Lung (tissue), 12 donors: ENCODE measurements around the gene FOXP4. TPM values are rescaled to one million over a fixed set of nuclear protein-coding genes. Genes with fewer than 3 reads are reported as not detected.

Experiments used
- ATAC-seq: fragments of 200-7000 bp; cut with Tn5 transposase; one replicate; pipeline ENCODE4 v1.9.1; 2020; ENCODE audit warnings: moderate number of reproducible peaks; ENCODE audit not compliant: insufficient read depth, low FRiP score
- DNase-seq, 3 donors: peaks; one replicate each; pipeline ENCODE4 v3.0.0-alpha.2; 2013 to 2017
- H3K27ac ChIP-seq, 2 donors: one replicate each; pipeline ENCODE4 v1.5.1; 2013; ENCODE audit warnings: mild to moderate bottlenecking in 2 of 2, moderate library complexity in 2 of 2, control low read depth in 1 of 2, inconsistent platforms in 1 of 2, low read depth in 1 of 2, low read length in 1 of 2
- H3K27me3 ChIP-seq, 3 donors: one replicate each; pipeline ENCODE4 v1.5.1; 2013; ENCODE audit warnings: low read length in 2 of 3; ENCODE audit not compliant: control insufficient read depth in 3 of 3, insufficient read depth in 3 of 3
- H3K36me3 ChIP-seq, 4 donors: one replicate each; pipeline ENCODE4 v1.5.1; 2013; ENCODE audit warnings: low read length in 4 of 4, mild to moderate bottlenecking in 1 of 4, moderate library complexity in 1 of 4; ENCODE audit not compliant: control insufficient read depth in 4 of 4, insufficient read depth in 4 of 4
- H3K4me1 ChIP-seq, 5 donors: one replicate each; pipeline ENCODE4 v1.5.1; 2013; ENCODE audit warnings: low read length in 5 of 5, mild to moderate bottlenecking in 2 of 5, moderate library complexity in 1 of 5; ENCODE audit not compliant: control insufficient read depth in 5 of 5, insufficient read depth in 5 of 5
- H3K4me3 ChIP-seq: one replicate; pipeline ENCODE4 v1.5.1; 2013; ENCODE audit warnings: mild to moderate bottlenecking, control low read depth, moderate library complexity
- H3K9ac ChIP-seq, 2 donors: one replicate each; pipeline ENCODE4 v1.5.1; 2013; ENCODE audit warnings: low read length in 2 of 2, control low read depth in 1 of 2; ENCODE audit not compliant: insufficient read depth in 1 of 2
- H3K9me3 ChIP-seq, 4 donors: one replicate each; pipeline ENCODE4 v1.5.1; 2013; ENCODE audit warnings: low read length in 3 of 4, mild to moderate bottlenecking in 1 of 4, moderate library complexity in 1 of 4; ENCODE audit not compliant: control insufficient read depth in 4 of 4, insufficient read depth in 3 of 4
- CTCF ChIP-seq: IDR thresholded peaks from 2 replicates; pipeline ENCODE4 v1.5.1; 2012; ENCODE audit warnings: mild to moderate bottlenecking; ENCODE audit errors: control extremely low read depth, extremely low read depth
- WGBS, 2 donors: extraction: QIAGEN DNeasy Blood & Tissue Kit; methylation state at CpG; one replicate each; pipeline ENCODE4 v1.1.7; 2013; 5-methylcytosine and 5-hydroxymethylcytosine counted together
- polyA plus RNA-seq, 2 donors: library from polyadenylated mRNA; stranded (reverse); fragments of 200-250 nt; gene quantifications; one replicate each; pipeline ENCODE4 v1.2.1, GENCODE V29; 2013
- total RNA-seq, 2 donors: library from RNA; depleted of rRNA in 1 of 2; stranded (reverse); fragments of >200 nt in 1 of 2; gene quantifications; one replicate each; pipeline ENCODE4 v1.2.1, GENCODE V29; 2014 to 2021
- donor health status: control.
- donor health status: control.
- donor health status: Bipolar disorder and iron deficiency.
- donor health status: healthy.
- donor health status: DM: yes; HTN: yes; CAD: no.

FOXP4 gene
- total and polyA plus RNA-seq, 4 donors: 12.8 to 35.0 (median 22.2) TPM

- WGBS, 2 donors: 97% methylated on average over 11 of the region's 11 CpGs
- peaks cover 0 to 46% (median 4%) of the 10 kb centered on the region in 4 donors for H3K36me3 ChIP-seq
Observed at GRCh38 chr6:41596807-41597206, 50.6 kb downstream of the FOXP4 start.

DNA sequence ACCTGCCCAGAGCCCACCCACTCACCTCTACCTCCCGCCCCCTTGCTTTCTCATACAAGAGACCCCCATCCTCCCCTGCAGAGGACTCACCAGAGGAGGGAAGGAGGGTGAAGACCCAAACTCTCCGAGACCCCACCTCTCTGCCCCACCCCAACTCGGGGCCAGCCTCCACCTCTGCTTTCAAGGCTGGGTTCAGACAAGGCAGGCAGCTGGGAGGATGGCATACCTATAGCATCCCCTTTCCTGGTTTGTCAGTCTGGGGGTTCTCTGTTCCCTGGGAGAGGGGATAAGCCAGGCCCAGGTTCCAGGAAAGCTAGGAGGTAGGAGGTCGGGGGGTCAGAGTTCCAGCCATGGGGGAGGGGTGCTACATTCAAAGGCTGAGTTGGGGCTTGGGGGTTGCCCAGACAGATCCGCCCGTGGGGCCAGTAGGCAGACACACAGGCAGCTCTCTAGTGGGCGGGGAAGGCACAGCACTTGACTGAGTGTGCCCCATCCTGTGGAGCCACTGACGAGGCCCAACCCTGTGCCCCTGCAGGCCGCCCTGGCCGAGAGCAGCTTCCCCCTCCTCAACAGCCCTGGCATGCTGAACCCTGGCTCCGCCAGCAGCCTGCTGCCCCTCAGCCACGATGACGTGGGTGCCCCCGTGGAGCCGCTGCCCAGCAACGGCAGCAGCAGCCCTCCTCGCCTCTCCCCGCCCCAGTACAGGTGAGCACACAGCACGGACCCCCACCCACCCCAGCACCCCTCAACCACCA is 51.2 kb downstream of the FOXP4 start:
- H3K9ac ChIP-seq: no peak overlapping the region
- no peak overlapping the region for H3K27ac ChIP-seq
- no peaks in the 10 kb centered on the region for H3K27me3 ChIP-seq
- H3K36me3 ChIP-seq: peaks cover 0 to 46% (median 4%) of the 10 kb centered on the region in 4 donors
- no peak for TF ChIP-seq CTCF
- DNase-seq: no peak
- WGBS, 2 donors: 89 to 90% methylated on average over 15 to 19 of the region's 19 CpGs
- no peaks in the 10 kb centered on the region for H3K9me3 ChIP-seq
- H3K4me3 ChIP-seq: no peak overlapping the region
- H3K4me1 ChIP-seq: peaks cover 0 to 10% (median 0%) of the 10 kb centered on the region in 5 donors
- ATAC-seq: no peak

More at GRCh38 chr6:41596807-41597206, 50.6 kb downstream of the FOXP4 start:
- TF ChIP-seq CTCF: no peak
- Histone ChIP-seq H3K27ac (no peak overlapping the region), H3K27me3 (no peaks in the 10 kb centered on the region), H3K9me3 (no peaks in the 10 kb centered on the region), H3K4me1 (peaks cover 0 to 10% (median 0%) of the 10 kb centered on the region in 5 donors), H3K9ac (no peak overlapping the region), H3K4me3 (no peak overlapping the region)
- DNase-seq: no peak
- no peak for ATAC-seq

DNA sequence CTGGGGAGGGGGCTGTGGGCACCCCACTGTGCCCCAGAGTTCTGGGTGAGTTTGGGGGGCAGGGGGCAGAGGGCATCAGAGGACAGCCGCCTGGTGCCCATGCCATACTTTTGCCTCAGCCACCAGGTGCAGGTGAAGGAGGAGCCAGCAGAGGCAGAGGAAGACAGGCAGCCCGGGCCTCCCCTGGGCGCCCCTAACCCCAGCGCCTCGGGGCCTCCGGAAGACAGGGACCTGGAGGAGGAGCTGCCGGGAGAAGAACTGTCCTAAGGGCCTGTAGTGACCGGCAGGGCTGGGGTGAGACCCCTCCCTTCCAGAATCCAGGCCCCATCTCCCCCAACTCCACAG is 52.5 kb downstream of the FOXP4 start:
- H3K36me3 ChIP-seq: peaks cover 0 to 44% (median 4%) of the 10 kb centered on the region in 4 donors
- H3K27ac ChIP-seq: no peak overlapping the region
- DNase-seq (no peak), ATAC-seq (no peak)
- WGBS, 2 donors: 92 to 93% methylated on average over 7 to 8 of the region's 8 CpGs
- H3K9me3 ChIP-seq: no peaks in the 10 kb centered on the region
- no peak overlapping the region for H3K4me3 ChIP-seq
- no peak for TF ChIP-seq CTCF
- H3K4me1 ChIP-seq: peaks cover 0 to 15% (median 0%) of the 10 kb centered on the region in 5 donors
- H3K27me3 ChIP-seq: no peaks in the 10 kb centered on the region
- H3K9ac ChIP-seq: no peak overlapping the region
